HEK293 (cell line): Measurements from ENCODE around the gene AIG1.

Experiments used
- CTCF ChIA-PET: fragments of 350-600 bp; formaldehyde crosslinking; extraction: SDS; loops from one replicate; lab custom pipeline; 2021; ENCODE audit warnings: antibody characterized with exemption; lab: Yijun Ruan, JAX
- POLR2A ChIA-PET: fragments of 300-600 bp; formaldehyde crosslinking; extraction: SDS; loops from one replicate; lab custom pipeline; 2020; ENCODE audit warnings: antibody characterized with exemption, inconsistent platforms; lab: Yijun Ruan, JAX
- H3K27ac ChIP-seq: fragments of 200-500 bp; sonication (Bioruptor generic); 2 replicates; pipeline ENCODE4 v1.5.1; 2014; ENCODE audit warnings: low read depth, low read length, control low read depth, inconsistent platforms; ENCODE audit errors: extremely low read depth
- H3K36me3 ChIP-seq, 2 experiments: fragments of 200-500 bp in 1 of 2; sonication (Bioruptor generic) in 1 of 2; 1 replicate in 1 of 2; 2 replicates in 1 of 2; pipeline ENCODE4 v1.5.1; 2014 to 2017; ENCODE audit warnings: inconsistent platforms in 2 of 2, low read length in 2 of 2; ENCODE audit not compliant: control insufficient read depth in 2 of 2, insufficient read depth in 1 of 2
- H3K4me1 ChIP-seq: fragments of 200-500 bp; sonication (Bioruptor generic); 2 replicates; pipeline ENCODE4 v1.5.1; 2014; ENCODE audit warnings: mild to moderate bottlenecking, low read length, inconsistent platforms; ENCODE audit not compliant: control insufficient read depth, insufficient read depth
- H3K4me3 ChIP-seq: 2 replicates; pipeline ENCODE4 v1.5.1; 2011; ENCODE audit warnings: low read depth, mild to moderate bottlenecking, control low read depth, low read length, moderate library complexity
- H3K9me3 ChIP-seq: fragments of 200-500 bp; sonication (Bioruptor generic); 2 replicates; pipeline ENCODE4 v1.5.1; 2014; ENCODE audit warnings: low read depth, low read length, inconsistent platforms; ENCODE audit not compliant: control insufficient read depth, insufficient read depth
- HOXA7 ChIP-seq: sonication (generic); formaldehyde crosslinking; IDR thresholded peaks from 2 replicates; pipeline ENCODE4 v1.8.1; 2022; ENCODE audit warnings: missing genetic modification reagents, borderline replicate concordance
- HOXD13 ChIP-seq: sonication (generic); formaldehyde crosslinking; IDR thresholded peaks from 2 replicates; pipeline ENCODE4 v1.8.0; 2022; ENCODE audit warnings: missing genetic modification reagents, borderline replicate concordance
- OVOL3 ChIP-seq: fragments of 450-650 bp; formaldehyde crosslinking; IDR thresholded peaks from 2 replicates; pipeline ENCODE4 v1.5.1; 2016; ENCODE audit warnings: missing biosample characterization, missing genetic modification characterization
- PRDM1 ChIP-seq: fragments of 450-650 bp; formaldehyde crosslinking; IDR thresholded peaks from 2 replicates; pipeline ENCODE4; 2016; ENCODE audit warnings: missing biosample characterization, missing genetic modification characterization
- PRDM10 ChIP-seq: fragments of 450-650 bp; formaldehyde crosslinking; IDR thresholded peaks from 2 replicates; pipeline ENCODE4 v1.5.1; 2016; ENCODE audit warnings: missing biosample characterization, missing genetic modification characterization
- ZBTB26 ChIP-seq: fragments of 450-650 bp; formaldehyde crosslinking; optimal IDR thresholded peaks from 2 replicates; pipeline ENCODE3; 2016; ENCODE audit warnings: missing biosample characterization, mild to moderate bottlenecking, missing genetic modification characterization
- ZFP3 ChIP-seq: fragments of 450-650 bp; formaldehyde crosslinking; IDR thresholded peaks from 2 replicates; pipeline ENCODE4 v1.5.1; 2016; ENCODE audit warnings: low read depth, missing biosample characterization, missing genetic modification characterization
- ZNF223 ChIP-seq: fragments of 450-650 bp; formaldehyde crosslinking; IDR thresholded peaks from 2 replicates; pipeline ENCODE4 v1.5.1; 2016; ENCODE audit warnings: missing biosample characterization, missing genetic modification characterization
- ZNF324 ChIP-seq: fragments of 450-650 bp; formaldehyde crosslinking; IDR thresholded peaks from 2 replicates; pipeline ENCODE4 v1.5.1; 2016; ENCODE audit warnings: missing biosample characterization, missing genetic modification characterization
- ZNF354C ChIP-seq: fragments of 450-650 bp; formaldehyde crosslinking; IDR thresholded peaks from 2 replicates; pipeline ENCODE4 v1.5.1; 2016; ENCODE audit warnings: missing biosample characterization, missing genetic modification characterization, low read depth, borderline replicate concordance
- ZNF560 ChIP-seq: fragments of 450-650 bp; formaldehyde crosslinking; IDR thresholded peaks from 2 replicates; pipeline ENCODE4 v1.5.1; 2017; ENCODE audit warnings: missing biosample characterization, missing genetic modification characterization, borderline replicate concordance
- ZNF629 ChIP-seq: fragments of 450-650 bp; formaldehyde crosslinking; IDR thresholded peaks from 2 replicates; pipeline ENCODE4 v1.5.1; 2017; ENCODE audit warnings: missing biosample characterization, missing genetic modification characterization
- ZNF776 ChIP-seq: fragments of 450-650 bp; formaldehyde crosslinking; IDR thresholded peaks from 2 replicates; pipeline ENCODE4 v1.5.0; 2017; ENCODE audit warnings: missing biosample characterization, missing genetic modification characterization, borderline replicate concordance
- ZNF792 ChIP-seq: fragments of 450-650 bp; formaldehyde crosslinking; IDR thresholded peaks from 2 replicates; pipeline ENCODE4 v1.5.1; 2016; ENCODE audit warnings: missing biosample characterization, missing genetic modification characterization
- ZSCAN30 ChIP-seq: fragments of 450-650 bp; IDR thresholded peaks from 2 replicates; pipeline ENCODE4 v1.5.1; 2018; ENCODE audit warnings: missing biosample characterization, mild to moderate bottlenecking, missing genetic modification characterization, moderate library complexity
- TF ChIP-seq, protein P1 (sequence below): fragments of 450-650 bp; formaldehyde crosslinking; IDR thresholded peaks from 2 replicates; pipeline ENCODE4 v1.5.1; 2017; ENCODE audit warnings: missing biosample characterization, missing genetic modification characterization
- TF ChIP-seq, protein P2 (sequence below): fragments of 450-650 bp; formaldehyde crosslinking; IDR thresholded peaks from 2 replicates; pipeline ENCODE4 v1.5.1; 2017; ENCODE audit warnings: missing biosample characterization, missing genetic modification characterization
- TF ChIP-seq, protein P3 (sequence below): fragments of 450-650 bp; formaldehyde crosslinking; IDR thresholded peaks from 2 replicates; pipeline ENCODE4 v1.5.1; 2016; ENCODE audit warnings: missing biosample characterization, missing genetic modification characterization

The AIG1 gene

GRCh38 chr6:143119260-143119659 is 58.6 kb downstream of the AIG1 start (continued):
- TF ChIP-seq HOXA7 (no peak), ZNF629 (no peak), ZNF776 (no peak), ZNF792 (tag by site-specific recombination) (no peak), ZSCAN30 (tag by site-specific recombination) (no peak), PRDM1 (tag by site-specific recombination) (no peak), HOXD13 (CRISPR knock-in tag) (no peak)
- TF ChIP-seq, all 188 proteins: peak for 0

DNA sequence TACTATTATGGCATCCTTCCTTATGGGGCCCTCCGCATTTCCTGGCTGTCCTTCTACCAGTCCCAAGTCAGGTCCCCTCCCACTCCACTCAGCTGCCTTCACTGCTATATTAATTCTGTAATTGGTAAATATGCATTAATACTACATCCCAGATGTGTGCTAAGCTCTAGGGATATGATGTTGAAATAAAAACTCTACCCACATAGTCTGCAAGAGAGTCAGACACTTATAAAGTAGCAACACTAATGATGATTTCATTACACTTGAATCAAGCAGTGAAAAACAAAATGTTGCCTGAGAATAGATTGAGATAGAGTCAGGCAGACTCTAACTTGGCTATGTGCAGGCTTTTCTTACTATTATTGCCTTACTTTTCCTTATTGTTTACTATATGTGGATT is 62.4 kb downstream of the AIG1 start:
- H3K4me3 ChIP-seq = no peak overlapping the region
- no peaks in the 10 kb centered on the region for H3K4me1 ChIP-seq
- TF ChIP-seq, protein P1, sequence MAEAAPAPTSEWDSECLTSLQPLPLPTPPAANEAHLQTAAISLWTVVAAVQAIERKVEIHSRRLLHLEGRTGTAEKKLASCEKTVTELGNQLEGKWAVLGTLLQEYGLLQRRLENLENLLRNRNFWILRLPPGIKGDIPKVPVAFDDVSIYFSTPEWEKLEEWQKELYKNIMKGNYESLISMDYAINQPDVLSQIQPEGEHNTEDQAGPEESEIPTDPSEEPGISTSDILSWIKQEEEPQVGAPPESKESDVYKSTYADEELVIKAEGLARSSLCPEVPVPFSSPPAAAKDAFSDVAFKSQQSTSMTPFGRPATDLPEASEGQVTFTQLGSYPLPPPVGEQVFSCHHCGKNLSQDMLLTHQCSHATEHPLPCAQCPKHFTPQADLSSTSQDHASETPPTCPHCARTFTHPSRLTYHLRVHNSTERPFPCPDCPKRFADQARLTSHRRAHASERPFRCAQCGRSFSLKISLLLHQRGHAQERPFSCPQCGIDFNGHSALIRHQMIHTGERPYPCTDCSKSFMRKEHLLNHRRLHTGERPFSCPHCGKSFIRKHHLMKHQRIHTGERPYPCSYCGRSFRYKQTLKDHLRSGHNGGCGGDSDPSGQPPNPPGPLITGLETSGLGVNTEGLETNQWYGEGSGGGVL (tag by site-specific recombination) = no peak
- no peak for TF ChIP-seq OVOL3 (tag by site-specific recombination)
- TF ChIP-seq ZNF223 (tag by site-specific recombination) = no peak
- no peak for TF ChIP-seq ZBTB26
- TF ChIP-seq, protein P2, sequence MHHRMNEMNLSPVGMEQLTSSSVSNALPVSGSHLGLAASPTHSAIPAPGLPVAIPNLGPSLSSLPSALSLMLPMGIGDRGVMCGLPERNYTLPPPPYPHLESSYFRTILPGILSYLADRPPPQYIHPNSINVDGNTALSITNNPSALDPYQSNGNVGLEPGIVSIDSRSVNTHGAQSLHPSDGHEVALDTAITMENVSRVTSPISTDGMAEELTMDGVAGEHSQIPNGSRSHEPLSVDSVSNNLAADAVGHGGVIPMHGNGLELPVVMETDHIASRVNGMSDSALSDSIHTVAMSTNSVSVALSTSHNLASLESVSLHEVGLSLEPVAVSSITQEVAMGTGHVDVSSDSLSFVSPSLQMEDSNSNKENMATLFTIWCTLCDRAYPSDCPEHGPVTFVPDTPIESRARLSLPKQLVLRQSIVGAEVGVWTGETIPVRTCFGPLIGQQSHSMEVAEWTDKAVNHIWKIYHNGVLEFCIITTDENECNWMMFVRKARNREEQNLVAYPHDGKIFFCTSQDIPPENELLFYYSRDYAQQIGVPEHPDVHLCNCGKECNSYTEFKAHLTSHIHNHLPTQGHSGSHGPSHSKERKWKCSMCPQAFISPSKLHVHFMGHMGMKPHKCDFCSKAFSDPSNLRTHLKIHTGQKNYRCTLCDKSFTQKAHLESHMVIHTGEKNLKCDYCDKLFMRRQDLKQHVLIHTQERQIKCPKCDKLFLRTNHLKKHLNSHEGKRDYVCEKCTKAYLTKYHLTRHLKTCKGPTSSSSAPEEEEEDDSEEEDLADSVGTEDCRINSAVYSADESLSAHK (tag by site-specific recombination) = no peak
- no peak for TF ChIP-seq ZFP3 (tag by site-specific recombination)
- no peak for TF ChIP-seq ZNF324
- no peak for TF ChIP-seq ZNF354C
- TF ChIP-seq ZNF560 (tag by site-specific recombination) = no peak
- no peak for TF ChIP-seq PRDM10 (tag by site-specific recombination)
- TF ChIP-seq, protein P3, sequence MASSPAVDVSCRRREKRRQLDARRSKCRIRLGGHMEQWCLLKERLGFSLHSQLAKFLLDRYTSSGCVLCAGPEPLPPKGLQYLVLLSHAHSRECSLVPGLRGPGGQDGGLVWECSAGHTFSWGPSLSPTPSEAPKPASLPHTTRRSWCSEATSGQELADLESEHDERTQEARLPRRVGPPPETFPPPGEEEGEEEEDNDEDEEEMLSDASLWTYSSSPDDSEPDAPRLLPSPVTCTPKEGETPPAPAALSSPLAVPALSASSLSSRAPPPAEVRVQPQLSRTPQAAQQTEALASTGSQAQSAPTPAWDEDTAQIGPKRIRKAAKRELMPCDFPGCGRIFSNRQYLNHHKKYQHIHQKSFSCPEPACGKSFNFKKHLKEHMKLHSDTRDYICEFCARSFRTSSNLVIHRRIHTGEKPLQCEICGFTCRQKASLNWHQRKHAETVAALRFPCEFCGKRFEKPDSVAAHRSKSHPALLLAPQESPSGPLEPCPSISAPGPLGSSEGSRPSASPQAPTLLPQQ (tag by site-specific recombination) = no peak
- TF ChIP-seq, all 188 proteins: peak for 0
- no peak overlapping the region for H3K27ac ChIP-seq
- H3K36me3 ChIP-seq = no peaks in the 10 kb centered on the region
- no peaks in the 10 kb centered on the region for H3K9me3 ChIP-seq
- ChIA-PET CTCF (no interaction called here), POLR2A (interaction anchor here (0.6 kb wide), 1 partner anchor 251 kb away, joined by 3 read pairs; no protein-coding TSS in a partner anchor)
